RPMI8226 (cell line): ENCODE measurements around the gene PCNX2.

Experiments
- DNase-seq: peaks from one replicate; pipeline ENCODE4 v3.0.0-alpha.2; 2015

PCNX2 gene

DNA sequence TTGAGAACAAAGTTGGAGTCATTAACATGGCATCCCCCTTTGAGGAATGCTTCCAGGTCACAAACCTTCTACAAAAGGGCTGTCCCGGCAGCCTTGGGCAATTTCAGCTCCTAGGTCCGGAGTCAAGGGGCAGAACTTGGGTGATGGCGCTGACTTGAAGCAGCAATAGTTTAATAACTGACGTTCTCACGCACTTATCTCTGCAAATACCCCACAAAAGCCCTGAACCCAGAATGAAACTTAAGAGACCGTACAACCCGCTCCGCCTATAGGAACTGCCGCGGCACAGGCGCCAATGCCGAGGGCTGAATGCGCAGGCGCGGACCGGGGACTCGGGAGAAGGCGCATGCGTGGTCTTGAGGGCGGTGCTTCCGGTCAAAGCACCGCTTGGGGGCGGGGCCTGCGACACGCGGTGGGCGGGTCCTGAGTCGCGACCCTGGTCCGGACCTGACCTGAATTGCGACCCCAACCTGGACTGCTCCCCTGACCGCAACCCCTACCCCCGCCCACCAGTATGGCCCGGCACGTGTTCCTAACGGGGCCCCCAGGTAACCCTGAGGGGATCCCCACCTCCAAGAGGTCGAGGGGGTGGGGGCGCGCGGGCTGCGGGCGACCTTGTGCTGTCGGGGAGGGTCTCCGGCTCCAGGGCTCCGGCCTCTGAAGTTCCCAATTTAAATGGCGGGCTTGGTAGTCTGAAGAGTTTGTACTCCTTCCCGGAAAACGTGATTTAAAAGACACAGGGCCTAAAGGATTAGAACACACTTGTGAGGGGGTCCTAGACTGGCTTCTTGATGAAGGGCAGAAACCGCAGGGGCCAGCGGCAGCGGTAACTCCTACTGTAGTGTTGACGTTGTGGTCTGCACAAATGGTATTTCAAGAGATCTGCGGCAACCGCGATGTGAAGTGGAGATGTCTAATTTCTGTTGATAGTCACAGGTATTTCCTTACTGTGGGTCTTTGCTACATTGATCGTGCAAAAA, 345.0 kb downstream of the PCNX2 start, which contains the start of gene NTPCR:
TSS of gene NTPCR (plus strand) at position 415 of the 980 bp plus-strand sequence. CDS start at position 515, 100 bp downstream.
- DNase-seq, result peak; percentile 98

DNA sequence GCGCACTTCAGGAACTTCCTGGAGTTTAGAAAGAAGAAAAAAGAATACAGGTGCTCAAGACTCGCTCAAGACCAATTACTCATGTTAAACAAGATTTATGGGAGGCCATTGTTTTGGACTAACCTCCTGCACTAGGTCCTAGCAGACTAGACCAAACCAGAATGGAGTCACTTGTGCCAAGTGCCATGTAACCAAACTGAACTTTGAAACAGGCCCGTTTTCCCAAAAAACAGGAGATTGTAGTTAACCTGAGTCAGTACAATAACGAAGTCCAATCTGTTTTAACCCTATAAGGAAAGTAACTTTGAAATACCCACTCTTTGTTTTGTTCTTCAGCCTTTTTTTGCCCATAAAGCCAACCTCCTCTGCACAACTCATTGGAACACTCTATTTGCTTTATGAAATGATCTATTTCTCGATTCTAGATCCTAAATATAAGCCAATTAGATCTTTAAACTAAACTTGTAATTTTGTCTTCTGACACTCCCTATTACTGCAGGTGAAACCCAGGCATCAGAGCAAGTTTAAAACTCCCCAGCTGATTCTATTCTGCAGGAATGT, 345.8 kb downstream of the PCNX2 start:
- no peak for DNase-seq

DNA sequence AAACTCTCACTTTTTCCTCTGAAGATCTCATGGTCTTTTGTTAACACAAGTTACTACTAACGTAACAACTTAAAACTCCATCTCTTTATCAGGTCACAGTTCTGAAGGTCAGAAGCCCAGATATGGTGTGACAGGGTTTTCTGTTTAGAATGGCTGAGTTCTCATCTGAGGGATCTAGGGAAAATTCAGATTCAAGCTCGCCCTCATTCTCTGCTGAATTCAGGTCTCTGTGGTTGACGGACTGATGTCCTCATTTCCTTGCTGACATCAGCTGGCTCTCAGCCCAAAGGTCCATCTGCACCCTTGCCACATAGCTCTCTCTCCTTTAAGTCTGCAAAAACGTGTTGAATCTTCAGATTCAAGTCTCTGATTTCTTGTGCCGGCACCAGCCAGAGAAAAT, 351.2 kb downstream of the PCNX2 start:
- peak; percentile 94 for DNase-seq

DNA sequence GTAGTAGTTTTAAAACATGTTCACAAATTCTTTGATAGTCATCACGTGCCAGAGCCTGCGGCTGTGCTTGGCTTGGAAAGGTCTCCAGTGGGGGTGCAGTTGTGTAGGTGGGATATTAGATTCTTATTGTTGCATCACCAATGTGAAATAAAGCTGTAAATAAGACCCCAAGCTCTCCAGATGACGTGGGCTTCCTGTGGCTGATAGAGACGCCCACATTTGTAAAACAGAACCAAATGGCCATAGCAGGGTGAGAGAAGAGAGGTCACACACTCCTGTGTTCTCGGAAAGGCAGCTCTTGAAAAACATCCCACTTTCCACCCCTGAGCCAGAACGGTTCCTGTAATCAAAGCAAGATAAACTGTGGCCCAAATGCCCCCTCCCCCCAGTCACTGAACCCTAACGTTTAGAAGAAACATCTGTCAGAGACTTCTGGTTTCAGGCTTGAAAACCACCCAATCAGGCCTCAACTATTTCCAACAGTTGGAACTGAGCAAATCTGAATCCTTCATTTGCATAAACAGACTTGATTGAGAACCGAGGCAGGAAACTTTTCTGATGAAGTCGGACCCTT, 351.8 kb downstream of the PCNX2 start:
- peak; percentile 16 for DNase-seq

DNA sequence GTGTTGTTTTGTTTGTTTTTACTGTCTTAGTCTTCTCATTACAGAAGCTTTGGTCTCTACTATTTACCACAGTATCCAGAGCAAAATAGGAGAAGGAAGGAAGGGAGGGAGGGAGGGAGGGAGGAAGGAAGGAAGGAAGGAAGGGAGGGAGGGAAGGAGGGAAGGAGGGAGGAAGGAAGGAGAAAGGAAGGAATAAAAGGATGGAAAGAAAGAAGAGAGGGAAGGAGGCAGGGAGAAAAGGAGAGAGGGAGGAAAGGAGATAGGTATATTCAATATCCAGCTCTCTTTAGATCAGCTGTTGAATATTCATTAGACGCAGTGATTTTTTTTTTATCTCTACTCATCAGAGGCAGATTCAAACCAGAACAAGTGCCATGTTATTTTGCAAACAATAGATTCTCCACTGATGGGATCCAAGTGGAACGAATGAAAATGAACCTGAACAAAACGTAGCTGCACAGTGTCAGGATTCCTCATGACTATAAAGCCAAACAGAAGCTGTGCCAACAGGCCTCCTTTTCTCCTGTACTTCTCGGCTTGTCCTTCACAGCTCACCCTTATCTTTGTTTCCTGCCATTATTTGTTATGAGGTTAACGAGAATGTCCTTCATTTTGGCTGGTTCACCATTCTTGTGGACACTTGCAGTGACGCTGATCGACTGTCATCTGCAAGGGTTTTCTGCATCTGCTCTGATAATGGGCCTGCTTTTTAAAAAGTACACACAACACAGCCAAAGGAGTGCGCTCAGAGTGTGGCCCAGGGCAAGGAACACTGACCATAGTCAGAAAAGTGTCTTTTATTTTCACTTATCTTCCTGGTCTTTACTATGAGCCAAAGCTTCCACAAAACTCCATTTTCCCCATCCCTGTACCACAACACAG, 352.9 kb downstream of the PCNX2 start:
- no peak for DNase-seq

DNA sequence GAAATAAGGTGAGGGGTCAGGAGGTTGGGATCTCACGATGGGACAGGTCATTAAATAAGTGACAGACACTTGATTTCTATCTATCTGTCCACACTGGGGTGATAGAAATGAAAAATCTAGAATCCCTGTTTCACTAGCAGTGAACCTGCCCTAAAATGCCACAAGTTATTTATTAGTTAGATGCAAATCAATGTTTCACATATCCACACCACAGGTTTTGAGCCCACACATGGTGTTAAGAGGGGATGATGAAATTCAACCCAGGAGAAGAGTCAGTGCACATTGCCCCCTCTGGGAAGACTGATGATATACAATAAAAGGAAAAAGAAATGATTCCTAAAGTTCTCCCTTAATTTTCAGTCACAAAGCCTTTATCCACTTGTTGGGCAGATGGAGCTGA, 355.3 kb downstream of the PCNX2 start:
- no peak for DNase-seq

DNA sequence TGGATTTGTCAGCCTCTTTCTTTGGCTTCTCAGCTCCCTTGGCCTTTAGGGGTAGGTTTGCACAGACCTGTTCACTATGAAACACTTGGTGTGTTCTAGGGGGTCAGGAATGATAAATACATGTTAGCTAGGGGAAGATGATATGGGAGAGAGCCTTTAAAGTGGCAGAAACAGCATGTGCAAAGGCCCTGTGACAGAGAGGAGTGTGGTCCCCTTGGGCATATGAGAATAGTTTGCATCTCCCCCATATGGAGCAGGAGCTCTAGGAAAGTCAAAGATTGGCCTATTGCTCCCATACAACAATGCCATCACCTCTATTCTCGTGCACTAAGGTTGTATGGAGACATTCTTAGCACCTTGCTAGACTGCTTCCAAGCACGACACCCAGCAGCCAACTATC, 355.8 kb downstream of the PCNX2 start:
- DNase-seq, result no peak

DNA sequence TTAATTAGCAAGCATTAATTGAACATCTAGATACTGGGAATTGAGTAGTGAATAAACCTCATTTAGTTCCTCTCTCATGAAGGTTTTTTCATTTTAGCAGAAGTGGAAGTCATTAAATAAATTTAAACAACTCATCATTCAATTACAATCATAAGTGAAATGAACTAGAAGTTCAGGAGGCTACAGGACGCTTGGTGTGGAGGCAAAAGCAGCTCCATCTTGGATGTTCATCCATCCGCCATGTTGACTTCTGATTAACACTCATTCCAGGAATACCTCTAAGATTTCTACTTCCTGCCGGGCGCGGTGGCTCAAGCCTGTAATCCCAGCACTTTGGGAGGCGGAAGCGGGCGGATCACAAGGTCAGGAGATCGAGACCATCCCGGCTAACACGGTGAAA, 356.6 kb downstream of the PCNX2 start:
- DNase-seq, result no peak

DNA sequence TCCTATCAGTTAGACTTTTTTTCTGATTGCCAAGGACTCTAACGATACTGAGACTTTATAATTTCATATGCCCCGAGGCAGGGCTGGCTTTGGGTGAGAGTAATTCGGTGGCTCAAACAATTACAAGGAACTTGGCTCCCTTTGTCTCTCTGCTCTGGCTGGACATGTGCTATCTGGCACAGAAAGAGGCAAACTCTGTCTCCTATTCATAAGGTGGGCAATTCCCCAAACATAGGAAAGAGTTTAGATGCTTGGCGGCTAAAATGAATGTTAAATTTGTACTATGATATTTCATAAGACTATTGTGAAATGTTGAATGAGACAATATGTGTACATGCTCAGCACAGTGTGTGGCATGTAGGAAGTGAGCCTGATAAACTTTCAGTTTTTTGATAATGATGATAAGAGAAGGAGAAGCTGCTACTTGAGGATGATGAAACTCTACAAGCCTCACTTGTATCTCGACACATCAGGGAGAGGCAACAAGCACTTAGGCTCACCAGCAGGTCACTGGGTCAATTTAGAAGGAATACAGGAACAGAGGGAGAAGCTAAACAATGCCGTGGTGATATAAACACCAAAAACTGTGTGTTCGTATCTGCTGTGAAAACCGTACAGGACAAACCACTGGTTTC, 357.7 kb downstream of the PCNX2 start:
- no peak for DNase-seq

DNA sequence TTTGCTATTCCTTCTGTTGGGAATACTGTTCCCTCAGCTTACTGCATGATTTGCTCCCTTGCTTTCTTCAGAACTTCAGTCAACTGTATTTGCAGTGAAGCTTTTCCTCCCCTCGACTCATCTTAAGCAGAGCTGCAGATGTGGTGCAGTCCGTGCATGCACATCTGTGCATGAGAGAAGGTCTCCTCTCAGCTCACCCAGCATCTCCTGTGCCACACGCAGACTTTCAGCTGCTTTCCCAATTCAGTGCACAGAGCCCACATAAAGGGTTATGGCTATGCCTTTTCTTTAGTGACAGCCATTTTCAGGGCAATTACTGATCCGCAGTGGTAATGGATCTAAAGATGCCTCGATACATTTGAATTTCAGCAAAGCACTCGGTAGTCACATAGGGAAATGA, 358.6 kb downstream of the PCNX2 start:
- no peak for DNase-seq
